HUES48 (cell line): Measurements from ENCODE around the gene IVNS1ABP.

Experiments
- H3K27ac ChIP-seq: one replicate; pipeline ENCODE4 v1.7.0; 2013; ENCODE audit warnings: low read depth, low read length, inconsistent platforms
- H3K27me3 ChIP-seq: 2 replicates; pipeline ENCODE4 v1.6.1; 2013; ENCODE audit warnings: mild to moderate bottlenecking, low read length; ENCODE audit not compliant: control insufficient read depth, insufficient read depth
- H3K36me3 ChIP-seq: 2 replicates; pipeline ENCODE4 v1.6.1; 2013; ENCODE audit warnings: low read length; ENCODE audit not compliant: control insufficient read depth, insufficient read depth
- H3K4me1 ChIP-seq: 2 replicates; pipeline ENCODE4 v1.6.1; 2013; ENCODE audit warnings: mild to moderate bottlenecking, low read length; ENCODE audit not compliant: control insufficient read depth, insufficient read depth
- H3K4me3 ChIP-seq: 2 replicates; pipeline ENCODE4 v1.5.1; 2013; ENCODE audit warnings: mild to moderate bottlenecking, low read depth, low read length
- H3K9ac ChIP-seq: 2 replicates; pipeline ENCODE4 v1.6.1; 2013; ENCODE audit warnings: mild to moderate bottlenecking, low read depth, low read length, moderate library complexity
- H3K9me3 ChIP-seq: 2 replicates; pipeline ENCODE4 v1.6.1; 2013; ENCODE audit warnings: low read length; ENCODE audit not compliant: control insufficient read depth, insufficient read depth

IVNS1ABP gene

DNA sequence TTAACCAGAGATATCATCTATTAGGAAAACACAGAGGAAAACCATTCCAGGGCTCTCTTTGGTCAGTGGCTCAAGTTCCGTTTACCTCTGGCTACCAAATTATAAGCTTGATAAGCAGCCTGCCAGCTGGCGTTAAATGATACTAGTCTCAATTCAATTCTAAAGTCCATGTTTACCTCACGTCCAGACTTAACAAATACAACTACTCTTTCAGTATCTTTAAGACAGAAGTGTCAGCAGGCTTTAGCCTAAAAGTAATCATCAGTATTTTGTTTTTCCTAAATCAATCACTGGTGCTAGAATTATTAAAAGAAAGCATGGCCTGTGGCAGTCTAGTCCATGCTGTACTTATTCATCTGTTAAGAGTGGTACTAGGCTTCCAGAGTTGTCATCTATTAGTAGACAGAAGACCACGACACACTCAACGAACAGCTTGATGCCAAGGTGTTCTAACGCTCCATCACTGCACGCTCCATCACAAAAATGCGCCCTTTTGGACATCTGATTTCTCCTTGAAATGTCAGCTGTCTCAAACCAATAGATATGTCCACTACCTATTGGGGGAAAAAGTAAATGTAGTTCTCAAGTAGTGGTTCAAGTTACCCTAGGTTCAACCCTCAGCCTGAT lies 1.5 kb downstream of the IVNS1ABP start:
- peak overlapping the region; percentile 92 for H3K4me3 ChIP-seq
- no peaks in the 10 kb centered on the region for H3K9me3 ChIP-seq
- H3K9ac ChIP-seq: peak overlapping the region; percentile 93
- no peaks in the 10 kb centered on the region for H3K27me3 ChIP-seq
- peaks cover 24% of the 10 kb centered on the region for H3K4me1 ChIP-seq
- H3K36me3 ChIP-seq: peaks cover 13% of the 10 kb centered on the region
- peak overlapping the region; percentile 22 for H3K27ac ChIP-seq

DNA sequence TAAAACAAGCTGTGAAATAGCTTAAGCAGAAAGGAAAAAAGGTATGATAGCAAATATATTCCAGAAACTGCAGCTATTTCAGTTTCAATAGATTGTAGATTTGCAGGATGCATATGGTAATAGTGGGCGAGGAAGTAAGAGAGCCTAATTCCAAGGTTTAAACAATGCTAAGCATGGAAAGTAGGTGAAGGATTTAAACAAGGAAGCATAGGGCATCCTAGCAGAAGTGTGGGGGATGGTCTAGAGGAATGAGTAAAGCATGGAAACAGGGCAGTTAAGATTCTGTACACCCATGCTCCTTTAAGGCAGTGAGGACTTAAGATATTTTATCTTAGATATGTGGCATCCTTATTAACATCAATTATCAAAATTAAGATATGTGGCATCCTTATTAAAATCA lies 2.6 kb downstream of the IVNS1ABP start:
- Histone ChIP-seq H3K4me3 (peak overlapping the region; percentile 92), H3K27me3 (no peaks in the 10 kb centered on the region), H3K9ac (peak overlapping the region; percentile 93; the same call in 1 of the 2 replicates)

GRCh38 chr1:185312361-185313138 lies 4.5 kb downstream of the IVNS1ABP start:
- Histone ChIP-seq H3K27me3 (no peaks in the 10 kb centered on the region), H3K4me3 (peak overlapping the region; percentile 92; the same call in 1 of the 2 replicates), H3K9ac (no peak overlapping the region), H3K9me3 (no peaks in the 10 kb centered on the region), H3K36me3 (peaks cover 42% of the 10 kb centered on the region), H3K4me1 (peaks cover 21% of the 10 kb centered on the region), H3K27ac (no peak overlapping the region)

More for the DNA sequence above, 2.6 kb downstream of the IVNS1ABP start:
- H3K9me3 ChIP-seq: no peaks in the 10 kb centered on the region
- H3K4me1 ChIP-seq: peaks cover 24% of the 10 kb centered on the region
- H3K27ac ChIP-seq: peak overlapping the region; percentile 2
- peaks cover 23% of the 10 kb centered on the region for H3K36me3 ChIP-seq

GRCh38 chr1:185311589-185312225 lies 5.3 kb downstream of the IVNS1ABP start:
- Histone ChIP-seq H3K4me3 (peak overlapping the region; percentile 1; the same call in 1 of the 2 replicates), H3K27me3 (no peaks in the 10 kb centered on the region), H3K9ac (no peak overlapping the region), H3K27ac (no peak overlapping the region), H3K36me3 (peaks cover 50% of the 10 kb centered on the region), H3K9me3 (no peaks in the 10 kb centered on the region), H3K4me1 (peaks cover 21% of the 10 kb centered on the region)

GRCh38 chr1:185309566-185309965 lies 7.5 kb downstream of the IVNS1ABP start:
- Histone ChIP-seq H3K4me1 (peaks cover 17% of the 10 kb centered on the region), H3K9ac (no peak overlapping the region), H3K4me3 (no peak overlapping the region), H3K27ac (no peak overlapping the region), H3K36me3 (peaks cover 72% of the 10 kb centered on the region), H3K9me3 (no peaks in the 10 kb centered on the region), H3K27me3 (no peaks in the 10 kb centered on the region)

- H3K9ac ChIP-seq: no peak overlapping the region
- no peaks in the 10 kb centered on the region for H3K27me3 ChIP-seq
- H3K4me3 ChIP-seq: no peak overlapping the region
- H3K36me3 ChIP-seq: peaks cover 86% of the 10 kb centered on the region
- H3K4me1 ChIP-seq: peaks cover 3% of the 10 kb centered on the region; the same call in 1 of the 2 replicates
- no peak overlapping the region for H3K27ac ChIP-seq
- no peaks in the 10 kb centered on the region for H3K9me3 ChIP-seq
Measured at GRCh38 chr1:185308126-185308525, 8.9 kb downstream of the IVNS1ABP start.

DNA sequence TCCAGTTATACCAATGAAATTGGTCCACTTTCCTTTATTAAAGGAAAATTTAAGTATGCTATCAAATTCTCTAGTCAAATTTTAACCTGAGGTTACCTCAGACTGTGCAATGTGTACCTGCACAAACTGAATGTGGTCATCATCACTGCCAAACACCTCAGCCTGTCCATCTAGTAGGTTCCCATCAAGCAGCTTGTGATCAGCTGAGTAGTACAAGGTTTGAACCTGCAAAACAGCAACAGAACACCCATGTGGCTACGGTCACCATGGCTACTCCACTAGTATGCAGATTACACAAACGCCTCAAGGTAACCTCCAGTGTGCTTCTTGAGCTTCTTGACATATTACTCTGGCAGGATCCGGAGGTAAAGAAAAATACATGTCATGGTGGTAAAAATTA lies 11.6 kb downstream of the IVNS1ABP start:
- Histone ChIP-seq H3K27ac (peak overlapping the region; percentile 10), H3K36me3 (peaks cover 99% of the 10 kb centered on the region), H3K4me1 (no peaks in the 10 kb centered on the region), H3K9ac (no peak overlapping the region), H3K4me3 (no peak overlapping the region), H3K27me3 (no peaks in the 10 kb centered on the region), H3K9me3 (no peaks in the 10 kb centered on the region)

GRCh38 chr1:185300152-185300551 lies 16.9 kb downstream of the IVNS1ABP start:
- no peak overlapping the region for H3K9ac ChIP-seq
- H3K36me3 ChIP-seq: peaks cover 100% of the 10 kb centered on the region
- no peak overlapping the region for H3K27ac ChIP-seq
- no peak overlapping the region for H3K4me3 ChIP-seq
- no peaks in the 10 kb centered on the region for H3K27me3 ChIP-seq
- no peaks in the 10 kb centered on the region for H3K4me1 ChIP-seq
- no peaks in the 10 kb centered on the region for H3K9me3 ChIP-seq

DNA sequence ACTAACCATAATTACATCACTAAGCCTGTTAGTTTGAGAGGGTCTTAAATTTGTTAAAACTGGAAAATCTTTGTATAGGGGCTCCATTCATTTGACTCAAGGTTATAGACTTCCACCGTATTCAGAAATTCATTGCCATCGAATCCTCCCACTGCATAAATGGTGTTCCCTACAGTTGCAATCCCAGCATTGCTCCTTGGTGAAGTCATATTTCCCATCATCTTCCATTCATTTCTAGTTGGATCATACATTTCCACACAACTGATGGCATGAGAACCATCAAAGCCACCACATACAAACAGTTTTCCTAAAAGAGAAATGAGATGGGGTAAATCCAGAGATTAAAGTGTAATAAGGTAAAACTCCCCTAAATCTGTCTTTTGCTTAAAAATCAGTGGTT lies 19.1 kb downstream of the IVNS1ABP start:
- H3K4me3 ChIP-seq: no peak overlapping the region
- H3K27me3 ChIP-seq: no peaks in the 10 kb centered on the region
- H3K27ac ChIP-seq: no peak overlapping the region
- no peak overlapping the region for H3K9ac ChIP-seq
- H3K4me1 ChIP-seq: no peaks in the 10 kb centered on the region
- H3K9me3 ChIP-seq: no peaks in the 10 kb centered on the region
- peaks cover 87% of the 10 kb centered on the region for H3K36me3 ChIP-seq

DNA sequence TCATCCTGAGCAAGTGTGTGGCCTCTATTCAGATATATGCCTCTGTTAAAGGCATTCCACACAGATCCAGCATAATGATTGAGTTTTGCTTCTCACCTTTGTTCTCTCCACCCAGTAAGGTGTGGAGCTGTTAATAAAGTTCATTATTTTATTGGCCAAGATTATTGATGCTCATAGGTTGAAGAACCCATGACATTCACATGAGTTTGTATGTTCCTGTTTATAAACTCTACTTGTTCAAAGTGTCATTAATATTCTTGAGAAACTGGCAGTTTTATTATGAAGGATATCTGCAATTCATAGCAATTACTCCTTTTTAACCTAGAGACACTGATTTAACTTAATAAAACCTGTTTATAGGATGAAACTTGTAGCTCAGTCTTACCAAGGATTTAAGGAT lies 22.0 kb downstream of the IVNS1ABP start:
- Histone ChIP-seq H3K27me3 (no peaks in the 10 kb centered on the region), H3K9ac (no peak overlapping the region), H3K9me3 (no peaks in the 10 kb centered on the region), H3K36me3 (peaks cover 58% of the 10 kb centered on the region), H3K4me1 (no peaks in the 10 kb centered on the region), H3K4me3 (no peak overlapping the region), H3K27ac (no peak overlapping the region)
